Measurements from ENCODE around the gene SELENOI. TPM values are rescaled to one million over a fixed set of nuclear protein-coding genes. Genes with fewer than 3 reads are reported as not detected.

SELENOI gene
- total and polyA plus RNA-seq, 2 of the 4 experiments (the other 2 are of a cell fraction): 5.1 to 25.1 TPM

- ChIA-PET POLR2A (ENCODE audit: unreplicated experiment) (no interaction called here), CTCF (interaction anchor here (0.6 kb wide), 1 partner anchor 10 kb away, joined by 3 read pairs; no protein-coding TSS in a partner anchor)
- Histone ChIP-seq H2BK15ac (ENCODE audit: low read depth, low read length) (no peak overlapping the region), H3K4ac (ENCODE audit: low read depth, low read length) (no peak overlapping the region), H2BK5ac (ENCODE audit: low read depth, low read length, poor library complexity, severe bottlenecking) (no peak overlapping the region), H3K56ac (ENCODE audit: extremely low read depth, insufficient read depth, low read length) (no peak overlapping the region), H2AFZ (replicated peaks; ENCODE audit: low read length, poor library complexity) (no peak overlapping the region), H2BK20ac (ENCODE audit: low read depth, low read length) (no peak overlapping the region), H4K91ac (ENCODE audit: insufficient read depth, low read depth, low read length) (no peak overlapping the region), H3K4me3 (ENCODE audit: insufficient read depth, low read depth, low read length) (no peak overlapping the region), H3K18ac (ENCODE audit: low read depth, low read length) (no peak overlapping the region), H3K9me3 (ENCODE audit: control insufficient read depth, insufficient read depth, low read length) (no peaks in the 10 kb centered on the region), H4K5ac (ENCODE audit: low read depth, low read length) (no peak overlapping the region), H3K27me3 (ENCODE audit: control insufficient read depth, insufficient read depth, low read length) (peaks cover 11% of the 10 kb centered on the region), H2AK9ac (replicated peaks; ENCODE audit: low read depth, low read length, poor library complexity) (no peak overlapping the region), H4K8ac (ENCODE audit: low read depth in 2 of 2, low read length in 2 of 2) (no peak overlapping the region), H3K9ac (ENCODE audit: low read depth, low read length) (no peak overlapping the region), H3K4me2 (ENCODE audit: low read depth, low read length) (no peak overlapping the region), H4K20me1 (ENCODE audit: insufficient read depth, low read length) (no peaks in the 10 kb centered on the region), H2AK5ac (ENCODE audit: low read depth, low read length) (no peak overlapping the region), H3K14ac (replicated peaks; ENCODE audit: low read depth, low read length) (no peak overlapping the region), H3K36me3 (ENCODE audit: control insufficient read depth, insufficient read depth, low read length) (no peaks in the 10 kb centered on the region), H3K23ac (ENCODE audit: low read depth, low read length) (no peak overlapping the region), H2BK120ac (ENCODE audit: low read depth, low read length) (no peak overlapping the region), H3K79me1 (ENCODE audit: low read depth in 1 of 2, low read length in 2 of 2) (no peaks in the 10 kb centered on the region), H3K9me1 (ENCODE audit: insufficient read depth, low read length) (no peaks in the 10 kb centered on the region), H3K27ac (ENCODE audit: insufficient read depth, low read length) (no peak overlapping the region), H3K4me1 (ENCODE audit: control insufficient read depth, insufficient read depth, low read length) (no peaks in the 10 kb centered on the region)
- dilution Hi-C loops (cut with HindIII; ENCODE audit: low sequenced_read_pairs, unreplicated experiment): no loop called here
- ATAC-seq (ENCODE audit: low read depth) (no peak), DNase-seq (no peak)
- intact Hi-C loops (cut with micrococcal nuclease): no loop called here
- WGBS, 2 experiments (ENCODE audit: extremely low coverage in 2 of 2, insufficient read length in 1 of 2): no CpG with 5 or more reads among the region's 1 CpG
- no TSS peak for BruUV-seq (replicated peaks)
- in situ Hi-C loops (cut with MboI; ENCODE audit: low sequenced_read_pairs): no loop called here
- TF ChIP-seq MAZ (IDR thresholded peaks at IDR 0.05; ENCODE audit: borderline replicate concordance, low read depth, low read length) (no peak), MXI1 (IDR thresholded peaks at IDR 0.05; ENCODE audit: borderline replicate concordance, low read depth, low read length) (no peak), POLR2A (IDR thresholded peaks at IDR 0.05; ENCODE audit: low read depth, low read length) (no peak), CEBPB (IDR thresholded peaks at IDR 0.05; ENCODE audit: low read depth, low read length) (no peak), MAFK (IDR thresholded peaks at IDR 0.05; ENCODE audit: low read depth, low read length) (no peak), CTCF (conservative IDR thresholded peaks at IDR 0.05; ENCODE audit: low read depth, low read length) (no peak), BHLHE40 (IDR thresholded peaks at IDR 0.05; ENCODE audit: low read depth, low read length) (no peak), ELK1 (IDR thresholded peaks at IDR 0.05; ENCODE audit: borderline replicate concordance, low read depth, low read length) (no peak), CHD1 (IDR thresholded peaks at IDR 0.05; ENCODE audit: low read depth, low read length) (no peak), SMC3 (IDR thresholded peaks at IDR 0.05; ENCODE audit: low read depth, low read length) (no peak), FOS (IDR thresholded peaks at IDR 0.05; ENCODE audit: low read depth, low read length) (no peak), RAD21 (IDR thresholded peaks at IDR 0.05; ENCODE audit: low read length) (no peak), NFE2L2 (IDR thresholded peaks at IDR 0.05; ENCODE audit: low read depth, low read length) (no peak)
Measured at GRCh38 chr2:26409785-26410184, 63.8 kb downstream of the SELENOI start.
